ENCODE results near the gene NR2F2. TPM values are rescaled to one million over a fixed set of nuclear protein-coding genes. Genes with fewer than 3 reads are reported as not detected.

The NR2F2 gene
- total and polyA plus RNA-seq, 2 experiments from 2014 or later = 0.16 TPM; not detected in 1

DNA sequence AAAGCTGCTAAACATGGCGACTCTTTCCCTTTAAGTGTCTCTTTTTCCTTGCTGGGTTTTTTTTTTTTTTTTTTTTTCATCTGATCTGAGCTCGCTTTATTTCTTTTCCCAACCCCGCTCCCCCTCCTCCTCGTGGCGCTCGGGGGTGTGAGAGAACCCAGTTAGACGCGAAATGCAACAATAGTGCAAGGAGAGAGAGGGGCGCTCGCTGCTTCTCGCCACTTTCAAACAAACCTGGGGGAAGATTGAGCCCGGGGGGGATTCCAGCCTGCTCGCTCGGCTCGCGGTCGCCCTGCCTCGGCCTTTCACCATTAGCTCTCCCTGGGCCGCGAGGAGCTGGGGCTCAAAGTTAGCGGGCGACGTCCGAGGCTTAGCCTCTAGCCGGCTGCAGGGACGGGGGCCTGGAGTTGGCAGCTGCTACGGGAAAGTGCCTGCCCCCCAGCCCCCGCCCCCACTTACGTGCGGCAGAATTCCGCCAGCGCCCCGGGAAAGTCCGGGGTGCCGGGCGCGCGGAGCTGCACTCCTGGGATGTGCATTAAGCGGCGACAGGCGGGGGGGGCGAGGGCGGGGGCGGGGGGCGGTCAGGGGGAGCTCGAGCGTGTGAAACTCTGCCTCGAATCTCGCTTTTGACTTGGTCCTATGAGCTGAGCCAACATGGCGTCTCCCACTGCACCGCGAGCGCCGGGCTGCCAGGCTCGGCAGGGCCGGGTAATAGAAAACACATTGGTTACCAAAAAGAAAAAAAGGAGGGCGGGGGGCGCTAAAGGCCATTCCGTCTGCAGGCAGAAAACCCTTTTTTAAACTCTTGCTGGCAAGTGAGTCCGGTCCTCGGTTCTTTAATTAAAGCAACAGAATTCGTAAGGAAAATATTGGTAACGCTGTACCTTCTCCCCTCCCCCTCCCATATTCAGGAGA, 10.4 kb downstream of the NR2F2 start (continued):
- TF ChIP-seq, protein P1, sequence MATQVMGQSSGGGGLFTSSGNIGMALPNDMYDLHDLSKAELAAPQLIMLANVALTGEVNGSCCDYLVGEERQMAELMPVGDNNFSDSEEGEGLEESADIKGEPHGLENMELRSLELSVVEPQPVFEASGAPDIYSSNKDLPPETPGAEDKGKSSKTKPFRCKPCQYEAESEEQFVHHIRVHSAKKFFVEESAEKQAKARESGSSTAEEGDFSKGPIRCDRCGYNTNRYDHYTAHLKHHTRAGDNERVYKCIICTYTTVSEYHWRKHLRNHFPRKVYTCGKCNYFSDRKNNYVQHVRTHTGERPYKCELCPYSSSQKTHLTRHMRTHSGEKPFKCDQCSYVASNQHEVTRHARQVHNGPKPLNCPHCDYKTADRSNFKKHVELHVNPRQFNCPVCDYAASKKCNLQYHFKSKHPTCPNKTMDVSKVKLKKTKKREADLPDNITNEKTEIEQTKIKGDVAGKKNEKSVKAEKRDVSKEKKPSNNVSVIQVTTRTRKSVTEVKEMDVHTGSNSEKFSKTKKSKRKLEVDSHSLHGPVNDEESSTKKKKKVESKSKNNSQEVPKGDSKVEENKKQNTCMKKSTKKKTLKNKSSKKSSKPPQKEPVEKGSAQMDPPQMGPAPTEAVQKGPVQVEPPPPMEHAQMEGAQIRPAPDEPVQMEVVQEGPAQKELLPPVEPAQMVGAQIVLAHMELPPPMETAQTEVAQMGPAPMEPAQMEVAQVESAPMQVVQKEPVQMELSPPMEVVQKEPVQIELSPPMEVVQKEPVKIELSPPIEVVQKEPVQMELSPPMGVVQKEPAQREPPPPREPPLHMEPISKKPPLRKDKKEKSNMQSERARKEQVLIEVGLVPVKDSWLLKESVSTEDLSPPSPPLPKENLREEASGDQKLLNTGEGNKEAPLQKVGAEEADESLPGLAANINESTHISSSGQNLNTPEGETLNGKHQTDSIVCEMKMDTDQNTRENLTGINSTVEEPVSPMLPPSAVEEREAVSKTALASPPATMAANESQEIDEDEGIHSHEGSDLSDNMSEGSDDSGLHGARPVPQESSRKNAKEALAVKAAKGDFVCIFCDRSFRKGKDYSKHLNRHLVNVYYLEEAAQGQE (IDR thresholded peaks at IDR 0.05; ENCODE audit: unreplicated experiment) = no peak
- TF ChIP-seq, protein P2, sequence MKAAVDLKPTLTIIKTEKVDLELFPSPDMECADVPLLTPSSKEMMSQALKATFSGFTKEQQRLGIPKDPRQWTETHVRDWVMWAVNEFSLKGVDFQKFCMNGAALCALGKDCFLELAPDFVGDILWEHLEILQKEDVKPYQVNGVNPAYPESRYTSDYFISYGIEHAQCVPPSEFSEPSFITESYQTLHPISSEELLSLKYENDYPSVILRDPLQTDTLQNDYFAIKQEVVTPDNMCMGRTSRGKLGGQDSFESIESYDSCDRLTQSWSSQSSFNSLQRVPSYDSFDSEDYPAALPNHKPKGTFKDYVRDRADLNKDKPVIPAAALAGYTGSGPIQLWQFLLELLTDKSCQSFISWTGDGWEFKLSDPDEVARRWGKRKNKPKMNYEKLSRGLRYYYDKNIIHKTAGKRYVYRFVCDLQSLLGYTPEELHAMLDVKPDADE (IDR thresholded peaks at IDR 0.05) = no peak

DNA sequence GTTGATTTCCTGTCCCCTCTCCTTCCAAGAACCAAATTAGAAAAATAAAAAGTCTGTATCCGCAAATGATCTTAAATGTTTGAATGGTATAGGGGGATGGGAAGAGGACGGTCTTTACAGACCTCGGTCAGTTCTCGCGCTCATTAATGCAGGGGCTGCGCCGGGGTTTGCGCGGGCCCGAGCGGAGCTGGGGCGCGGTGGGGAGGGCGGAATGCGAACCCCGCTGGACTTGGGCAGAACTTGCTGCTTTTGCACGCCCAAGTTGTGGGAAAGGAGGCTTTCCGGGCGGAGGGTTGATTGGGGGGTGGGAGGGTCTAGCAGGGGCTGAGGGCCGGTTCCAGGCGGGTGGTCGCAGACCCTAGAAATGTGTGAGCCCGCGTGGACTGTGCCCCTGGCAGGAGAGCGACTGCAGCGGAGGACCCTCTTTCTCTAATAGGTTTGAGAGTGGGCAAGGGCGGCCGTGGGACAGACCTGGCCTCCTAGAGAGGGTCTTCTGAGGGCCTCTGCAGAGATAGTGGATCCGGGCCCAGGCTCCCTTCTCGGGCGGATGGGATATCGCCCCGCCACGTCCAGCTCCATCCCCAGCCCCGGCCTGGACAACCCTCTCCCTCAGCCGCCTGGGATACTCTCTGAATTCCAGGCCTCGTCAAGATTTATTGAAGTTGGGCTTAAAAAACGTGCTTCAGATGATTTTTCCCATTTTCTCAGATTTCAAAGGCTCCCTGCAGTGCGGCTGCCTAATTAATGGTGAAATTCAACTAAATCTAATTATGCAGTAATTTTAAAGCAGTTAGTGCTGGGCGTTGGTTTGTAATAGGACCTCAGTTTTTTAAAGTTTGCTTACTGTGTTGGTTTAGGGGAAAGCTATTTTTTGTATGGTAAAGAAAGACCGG, 11.3 kb downstream of the NR2F2 start:
- H3F3A ChIP-seq (replicated peaks; ENCODE audit: low read depth) = peaks cover 16% of the 10 kb centered on the region
- Mint-ChIP-seq H3K9me3 (no peaks in the 10 kb centered on the region; the same call in none of the 3 replicates), H3K27ac (no peak overlapping the region), H3K4me3 (peak overlapping the region; percentile 74), H3K4me1 (peaks cover 73% of the 10 kb centered on the region), H3K27me3 (ENCODE audit: insufficient read depth, low read depth, poor library complexity) (peaks cover 98% of the 10 kb centered on the region), H3K36me3 (ENCODE audit: low read depth) (no peaks in the 10 kb centered on the region; the same call in 2 of the 3 replicates)
- H3K4me3 ChIP-seq = peak overlapping the region; percentile 76
- peaks cover 96% of the 10 kb centered on the region for H3K27me3 ChIP-seq (ENCODE audit: insufficient read depth)
- H3K79me2 ChIP-seq (replicated peaks; ENCODE audit: insufficient read depth) = no peaks in the 10 kb centered on the region
- DNase-seq (ENCODE audit: low spot score) (peak; percentile 73), ATAC-seq (peak; percentile 15)
- peak overlapping the region; percentile 83 for H3K4me2 ChIP-seq
- no peaks in the 10 kb centered on the region for H3K9me2 ChIP-seq (ENCODE audit: insufficient read depth)
- H4K20me1 ChIP-seq (replicated peaks; ENCODE audit: insufficient read depth) = peaks cover 7% of the 10 kb centered on the region; the same call in 1 of the 2 replicates
- H3K36me3 ChIP-seq (ENCODE audit: insufficient read depth) = no peaks in the 10 kb centered on the region
- no peak overlapping the region for H3K27ac ChIP-seq (ENCODE audit: low read depth)
- no peak for TF ChIP-seq STAT1 (IDR thresholded peaks at IDR 0.05; ENCODE audit: unreplicated experiment)
- peak; percentile 88 for TF ChIP-seq EZH2 (IDR thresholded peaks at IDR 0.05; ENCODE audit: low read depth, unreplicated experiment)
- no peak for TF ChIP-seq ZNF331 (CRISPR knock-in tag; IDR thresholded peaks at IDR 0.05; ENCODE audit: low read depth)
- peak overlapping the region; percentile 20; the same call in 1 of the 2 replicates for H2AFZ ChIP-seq
- peaks cover 82% of the 10 kb centered on the region for H3K4me1 ChIP-seq (ENCODE audit: insufficient read depth)
